Caco-2 (cell line): ENCODE data around the gene CCDC102B. TPM values are rescaled to one million over a fixed set of nuclear protein-coding genes. Genes with fewer than 3 reads are reported as not detected.

Experiments
- BruUV-seq: library from RNA; stranded (reverse); fragments of 400-500 nt; replicated peaks from 2 replicates; lab custom pipeline; 2021; lab: Mats Ljungman, UMichigan
- CTCF ChIA-PET: fragments of 300-600 bp; sonication (Branson Sonifier 250); formaldehyde crosslinking; loops from one replicate; lab custom pipeline; 2022; ENCODE audit warnings: antibody characterized with exemption; lab: Charles Lee
- POLR2A ChIA-PET: fragments of 300-600 bp; sonication (Branson Sonifier 250); formaldehyde crosslinking; loops from one replicate; lab custom pipeline; 2022; ENCODE audit warnings: antibody characterized with exemption; lab: Charles Lee
- DNase-seq, 2 experiments: peaks; one replicate each; pipeline versions ENCODE4 v3.0.0 to v3.0.0-alpha.2; 2020 to 2022
- H3K27me3 ChIP-seq: replicated peaks from 2 replicates; pipeline ENCODE4 v1.6.0; 2011; ENCODE audit warnings: low read length; ENCODE audit not compliant: control insufficient read depth, insufficient read depth
- H3K36me3 ChIP-seq: 2 replicates; pipeline ENCODE4 v1.5.1; 2011; ENCODE audit warnings: low read length; ENCODE audit not compliant: control insufficient read depth, insufficient read depth
- H3K4me1 ChIP-seq: fragments of 250-450 bp; sonication (Bioruptor Pico); 2 replicates; pipeline ENCODE4 v1.5.1; 2020; ENCODE audit warnings: mild to moderate bottlenecking
- H3K4me3 ChIP-seq: 2 replicates; pipeline ENCODE4 v1.5.1; 2011; ENCODE audit warnings: low read depth, mild to moderate bottlenecking, control low read depth, low read length
- H3K9me3 ChIP-seq: fragments of 250-450 bp; sonication (Bioruptor Pico); 2 replicates; pipeline ENCODE4 v1.5.1; 2020; ENCODE audit warnings: mild to moderate bottlenecking, moderate library complexity
- H3K27ac Mint-ChIP-seq: one replicate; pipeline ENCODE4 v1.8.0; 2022; ENCODE audit warnings: mixed read lengths; ENCODE audit not compliant: unreplicated experiment
- H3K27me3 Mint-ChIP-seq: one replicate; pipeline ENCODE4 v1.8.0; 2022; ENCODE audit warnings: mixed read lengths; ENCODE audit not compliant: insufficient read depth, unreplicated experiment
- H3K36me3 Mint-ChIP-seq: one replicate; pipeline ENCODE4 v1.8.0; 2022; ENCODE audit warnings: mild to moderate bottlenecking, mixed read lengths; ENCODE audit not compliant: insufficient read depth, unreplicated experiment
- H3K4me1 Mint-ChIP-seq: one replicate; pipeline ENCODE4 v1.8.0; 2022; ENCODE audit warnings: low read depth, mixed read lengths; ENCODE audit not compliant: unreplicated experiment
- H3K4me3 Mint-ChIP-seq: one replicate; pipeline ENCODE4 v1.8.0; 2022; ENCODE audit warnings: mild to moderate bottlenecking, moderate library complexity, mixed read lengths; ENCODE audit not compliant: unreplicated experiment
- H3K9me3 Mint-ChIP-seq: one replicate; pipeline ENCODE4 v1.8.0; 2022; ENCODE audit warnings: mixed read lengths; ENCODE audit not compliant: unreplicated experiment
- intact Hi-C: fragments of 100-400 bp; cut with micrococcal nuclease; formaldehyde crosslinking; loops from one replicate; pipeline ENCODE4 v1.10.0; 2022; ENCODE audit not compliant: unreplicated experiment
- total RNA-seq: library from RNA; stranded (reverse); gene quantifications from 2 replicates; pipeline ENCODE4 v1.2.3, GENCODE V29; 2022
- TF ChIP-seq, protein P1 (sequence below), 2 experiments: fragments of 200-600 bp in 1 of 2; IDR thresholded peaks; 1 replicate in 1 of 2; 2 replicates in 1 of 2; pipeline versions ENCODE4 v1.5.1 to v1.8.0; 2011 to 2022; ENCODE audit warnings: antibody characterized with exemption in 1 of 2, control low read depth in 1 of 2, inconsistent platforms in 1 of 2, low read depth in 1 of 2, low read length in 1 of 2, mild to moderate bottlenecking in 1 of 2, moderate library complexity in 1 of 2; ENCODE audit not compliant: insufficient read depth in 1 of 2, severe bottlenecking in 1 of 2, unreplicated experiment in 1 of 2

Gene CCDC102B
- total RNA-seq, 1 experiment from 2014 or later = 1.1 TPM

DNA sequence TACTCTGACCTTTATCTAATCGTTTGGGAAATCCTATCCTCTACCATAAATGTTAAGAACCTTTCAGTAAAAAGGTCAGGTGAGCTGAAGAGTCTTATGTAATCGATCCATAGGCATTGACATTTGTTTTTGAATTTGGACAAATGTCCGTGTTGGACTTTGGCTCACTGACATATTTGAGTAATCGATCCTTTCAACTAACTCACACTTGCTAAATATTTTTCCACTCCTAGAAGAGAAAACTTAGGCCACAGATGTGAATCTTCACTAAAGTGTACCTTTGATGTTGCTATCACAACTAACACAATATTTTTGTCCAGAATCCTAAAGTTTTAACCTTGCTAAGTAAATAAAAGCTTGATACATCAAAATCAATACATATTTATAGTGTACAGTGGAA is 89.5 kb downstream of the CCDC102B start:
- intact Hi-C loops = no loop called here
- no peak overlapping the region for H3K4me3 Mint-ChIP-seq

DNA sequence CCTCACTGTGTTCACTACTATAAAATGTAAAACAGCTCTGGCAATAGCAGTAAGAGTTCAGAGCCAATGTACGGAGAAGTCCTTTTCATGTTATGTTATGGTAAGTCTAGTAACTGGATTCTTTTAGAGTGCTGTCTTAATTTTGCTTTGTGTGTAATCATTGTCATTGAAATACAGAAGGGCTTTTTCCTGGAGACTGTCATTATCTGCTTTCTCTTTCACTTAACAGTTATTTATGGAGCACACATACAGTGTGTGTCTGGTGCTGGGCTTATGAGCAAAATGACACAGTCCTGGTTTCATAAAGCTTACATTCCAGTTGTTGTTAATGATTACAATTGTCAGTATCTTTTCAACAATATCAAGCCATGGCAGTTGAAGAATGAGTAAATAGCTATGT is 95.5 kb downstream of the CCDC102B start:
- Histone ChIP-seq H3K4me1 (no peaks in the 10 kb centered on the region), H3K27me3 (no peaks in the 10 kb centered on the region), H3K9me3 (no peaks in the 10 kb centered on the region), H3K4me3 (no peak overlapping the region), H3K36me3 (no peaks in the 10 kb centered on the region)
- intact Hi-C loops = no loop called here
- H3K36me3 Mint-ChIP-seq = no peaks in the 10 kb centered on the region
- no peaks in the 10 kb centered on the region for H3K27me3 Mint-ChIP-seq
- no peak overlapping the region for H3K27ac Mint-ChIP-seq
- no peak for DNase-seq
- ChIA-PET CTCF (no interaction called here), POLR2A (no interaction called here)
- H3K9me3 Mint-ChIP-seq = no peaks in the 10 kb centered on the region
- no peak overlapping the region for H3K4me3 Mint-ChIP-seq
- TF ChIP-seq, protein P1, sequence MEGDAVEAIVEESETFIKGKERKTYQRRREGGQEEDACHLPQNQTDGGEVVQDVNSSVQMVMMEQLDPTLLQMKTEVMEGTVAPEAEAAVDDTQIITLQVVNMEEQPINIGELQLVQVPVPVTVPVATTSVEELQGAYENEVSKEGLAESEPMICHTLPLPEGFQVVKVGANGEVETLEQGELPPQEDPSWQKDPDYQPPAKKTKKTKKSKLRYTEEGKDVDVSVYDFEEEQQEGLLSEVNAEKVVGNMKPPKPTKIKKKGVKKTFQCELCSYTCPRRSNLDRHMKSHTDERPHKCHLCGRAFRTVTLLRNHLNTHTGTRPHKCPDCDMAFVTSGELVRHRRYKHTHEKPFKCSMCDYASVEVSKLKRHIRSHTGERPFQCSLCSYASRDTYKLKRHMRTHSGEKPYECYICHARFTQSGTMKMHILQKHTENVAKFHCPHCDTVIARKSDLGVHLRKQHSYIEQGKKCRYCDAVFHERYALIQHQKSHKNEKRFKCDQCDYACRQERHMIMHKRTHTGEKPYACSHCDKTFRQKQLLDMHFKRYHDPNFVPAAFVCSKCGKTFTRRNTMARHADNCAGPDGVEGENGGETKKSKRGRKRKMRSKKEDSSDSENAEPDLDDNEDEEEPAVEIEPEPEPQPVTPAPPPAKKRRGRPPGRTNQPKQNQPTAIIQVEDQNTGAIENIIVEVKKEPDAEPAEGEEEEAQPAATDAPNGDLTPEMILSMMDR (IDR thresholded peaks at IDR 0.05; ENCODE audit: insufficient read depth in 1 of 2, low read depth in 1 of 2, low read length in 1 of 2, severe bottlenecking in 1 of 2, unreplicated experiment in 1 of 2) = no peak
- H3K4me1 Mint-ChIP-seq = no peaks in the 10 kb centered on the region
- BruUV-seq = no TSS peak

More for the DNA sequence above, 89.5 kb downstream of the CCDC102B start:
- ChIA-PET POLR2A (no interaction called here), CTCF (interaction anchor here (0.6 kb wide), 1 partner anchor 597 kb away, joined by 4 read pairs; no protein-coding TSS in a partner anchor)
- DNase-seq = no peak
- no peaks in the 10 kb centered on the region for H3K36me3 Mint-ChIP-seq
- no peak overlapping the region for H3K27ac Mint-ChIP-seq
- BruUV-seq = no TSS peak
- Histone ChIP-seq H3K36me3 (no peaks in the 10 kb centered on the region), H3K4me1 (no peaks in the 10 kb centered on the region), H3K4me3 (no peak overlapping the region), H3K27me3 (no peaks in the 10 kb centered on the region), H3K9me3 (no peaks in the 10 kb centered on the region)
- no peaks in the 10 kb centered on the region for H3K9me3 Mint-ChIP-seq
- H3K27me3 Mint-ChIP-seq = no peaks in the 10 kb centered on the region
- no peaks in the 10 kb centered on the region for H3K4me1 Mint-ChIP-seq
- TF ChIP-seq, protein P1 (IDR thresholded peaks at IDR 0.05; ENCODE audit: insufficient read depth in 1 of 2, low read depth in 1 of 2, low read length in 1 of 2, severe bottlenecking in 1 of 2, unreplicated experiment in 1 of 2) = no peak

- Histone ChIP-seq H3K4me1 (no peaks in the 10 kb centered on the region), H3K36me3 (no peaks in the 10 kb centered on the region), H3K27me3 (no peaks in the 10 kb centered on the region), H3K4me3 (no peak overlapping the region), H3K9me3 (no peaks in the 10 kb centered on the region)
- TF ChIP-seq, protein P1 (IDR thresholded peaks at IDR 0.05; ENCODE audit: insufficient read depth in 1 of 2, low read depth in 1 of 2, low read length in 1 of 2, severe bottlenecking in 1 of 2, unreplicated experiment in 1 of 2) = no peak
- DNase-seq = no peak
- Mint-ChIP-seq H3K27me3 (no peaks in the 10 kb centered on the region), H3K4me3 (no peak overlapping the region), H3K9me3 (no peaks in the 10 kb centered on the region), H3K27ac (no peak overlapping the region), H3K36me3 (no peaks in the 10 kb centered on the region), H3K4me1 (no peaks in the 10 kb centered on the region)
- ChIA-PET POLR2A (no interaction called here), CTCF (no interaction called here)
- intact Hi-C loops = no loop called here
- no TSS peak for BruUV-seq
Observed at GRCh38 chr18:68897286-68897685, 99.4 kb downstream of the CCDC102B start.
